GM23338 (cell line): ENCODE measurements around the gene OSBPL3. TPM values are rescaled to one million over a fixed set of nuclear protein-coding genes. Genes with fewer than 3 reads are reported as not detected.

Experiments
- ATAC-seq: fragments of 200-7000 bp; cut with Tn5 transposase; 3 replicates; pipeline ENCODE4 v1.9.1; 2020
- DNase-seq: peaks from one replicate; pipeline ENCODE4 v3.0.0-alpha.2; 2015; ENCODE audit warnings: low spot score
- H2AFZ ChIP-seq: fragments of 200-600 bp; sonication (generic); 2 replicates; pipeline ENCODE4 v1.8.0; 2016; ENCODE audit warnings: antibody characterized with exemption, mild to moderate bottlenecking, moderate library complexity
- H3F3A ChIP-seq: fragments of 200-600 bp; sonication (generic); replicated peaks from 2 replicates; pipeline ENCODE4 v1.8.0; 2017; ENCODE audit warnings: antibody characterized with exemption, mixed run types, low read depth
- H3K27ac ChIP-seq: fragments of 200-600 bp; sonication (generic); 2 replicates; pipeline ENCODE4 v1.6.1; 2016; ENCODE audit warnings: low read depth
- H3K27me3 ChIP-seq: fragments of 200-600 bp; sonication (generic); 2 replicates; pipeline ENCODE4 v1.8.0; 2016; ENCODE audit warnings: mild to moderate bottlenecking, mixed run types, moderate library complexity; ENCODE audit not compliant: insufficient read depth
- H3K36me3 ChIP-seq: fragments of 200-600 bp; sonication (generic); 2 replicates; pipeline ENCODE4 v1.8.0; 2016; ENCODE audit warnings: mild to moderate bottlenecking; ENCODE audit not compliant: insufficient read depth
- H3K4me1 ChIP-seq: fragments of 200-600 bp; sonication (generic); 2 replicates; pipeline ENCODE4 v1.8.0; 2016; ENCODE audit warnings: mild to moderate bottlenecking, moderate library complexity; ENCODE audit not compliant: insufficient read depth
- H3K4me2 ChIP-seq: fragments of 200-600 bp; sonication (generic); 2 replicates; pipeline ENCODE4 v1.7.1; 2017; ENCODE audit warnings: mixed run types
- H3K4me3 ChIP-seq: fragments of 200-600 bp; sonication (generic); 2 replicates; pipeline ENCODE4 v1.6.1; 2016; ENCODE audit warnings: mixed run types
- H3K79me2 ChIP-seq: fragments of 200-600 bp; sonication (generic); replicated peaks from 2 replicates; pipeline ENCODE4 v1.8.0; 2017; ENCODE audit warnings: mild to moderate bottlenecking; ENCODE audit not compliant: insufficient read depth
- H3K9me2 ChIP-seq: fragments of 200-600 bp; sonication (generic); 2 replicates; pipeline ENCODE4 v1.8.0; 2017; ENCODE audit not compliant: insufficient read depth
- H4K20me1 ChIP-seq: fragments of 200-600 bp; sonication (generic); replicated peaks from 2 replicates; pipeline ENCODE4 v1.8.0; 2017; ENCODE audit warnings: mild to moderate bottlenecking; ENCODE audit not compliant: insufficient read depth
- H3K27ac Mint-ChIP-seq: 2 replicates; pipeline ENCODE4 v1.8.0; 2020; ENCODE audit warnings: inconsistent platforms, mild to moderate bottlenecking, moderate library complexity, mixed read lengths
- H3K27me3 Mint-ChIP-seq: 3 replicates; pipeline ENCODE4 v1.8.0; 2022; ENCODE audit warnings: low read depth, mild to moderate bottlenecking, moderate library complexity, mixed read lengths, inconsistent platforms; ENCODE audit not compliant: insufficient read depth, poor library complexity
- H3K36me3 Mint-ChIP-seq: 3 replicates; pipeline ENCODE4 v1.8.0; 2021; ENCODE audit warnings: low read depth, mild to moderate bottlenecking, inconsistent platforms, moderate library complexity, mixed read lengths
- H3K4me1 Mint-ChIP-seq: 3 replicates; pipeline ENCODE4 v1.8.0; 2020; ENCODE audit warnings: mild to moderate bottlenecking, inconsistent platforms, mixed read lengths
- H3K4me3 Mint-ChIP-seq: 3 replicates; pipeline ENCODE4 v1.8.0; 2021; ENCODE audit warnings: moderate library complexity, mild to moderate bottlenecking, inconsistent platforms, mixed read lengths
- H3K9me3 Mint-ChIP-seq: 3 replicates; pipeline ENCODE4 v1.8.0; 2020; ENCODE audit warnings: moderate library complexity, mild to moderate bottlenecking, inconsistent platforms, mixed read lengths
- CREB1 ChIP-seq: fragments of 250-450 bp; sonication (Bioruptor Pico); IDR thresholded peaks from 2 replicates; pipeline ENCODE4 v1.5.0; 2020; ENCODE audit warnings: low read depth, mild to moderate bottlenecking, moderate library complexity
- CTCF ChIP-seq, 2 experiments: fragments of 200-600 bp in 1 of 2; sonication (generic) in 1 of 2; conservative IDR thresholded peaks; 2 replicates each; pipeline versions ENCODE4 v1.5.1 to v1.6.1; 2016 to 2017; ENCODE audit warnings: antibody characterized with exemption in 2 of 2, low read depth in 2 of 2, mild to moderate bottlenecking in 2 of 2, moderate library complexity in 1 of 2
- EZH2phosphoT487 ChIP-seq: fragments of 200-600 bp; sonication (generic); IDR thresholded peaks from one replicate; pipeline ENCODE4 v1.8.1; 2018; ENCODE audit warnings: antibody characterized with exemption; ENCODE audit not compliant: unreplicated experiment
- JUNB ChIP-seq: IDR thresholded peaks from one replicate; pipeline ENCODE4 v1.6.1; 2016; ENCODE audit warnings: antibody characterized with exemption; ENCODE audit not compliant: unreplicated experiment
- NANOG ChIP-seq: IDR thresholded peaks from 2 replicates; pipeline ENCODE4 v1.6.1; 2016; ENCODE audit warnings: antibody characterized with exemption, borderline replicate concordance
- POLR2AphosphoS5 ChIP-seq: IDR thresholded peaks from 2 replicates; pipeline ENCODE4 v1.6.1; 2016; ENCODE audit warnings: antibody characterized with exemption, low read depth
- REST ChIP-seq: IDR thresholded peaks from one replicate; pipeline ENCODE4 v1.6.1; 2018; ENCODE audit warnings: antibody characterized with exemption; ENCODE audit not compliant: unreplicated experiment
- ZNF114 ChIP-seq: fragments of 250-450 bp; sonication (Bioruptor Pico); IDR thresholded peaks from 2 replicates; pipeline ENCODE4 v1.5.0; 2020; ENCODE audit warnings: mild to moderate bottlenecking, moderate library complexity
- ZNF331 ChIP-seq: fragments of 250-450 bp; sonication (Bioruptor Pico); IDR thresholded peaks from 2 replicates; pipeline ENCODE4 v1.5.0; 2020; ENCODE audit warnings: low read depth, mild to moderate bottlenecking, moderate library complexity
- ZNF462 ChIP-seq: fragments of 250-450 bp; sonication (Bioruptor Pico); IDR thresholded peaks from 2 replicates; pipeline ENCODE4 v1.5.0; 2020; ENCODE audit warnings: mild to moderate bottlenecking, moderate library complexity
- polyA plus RNA-seq: library from polyadenylated mRNA; unstranded; fragments of >200 nt; fragmentation: Nextera tagmentation; extraction: Ambion mirVana; gene quantifications from 2 replicates; pipeline ENCODE4 v1.2.1, GENCODE V29; 2016
- total RNA-seq: library from RNA; depleted of rRNA; stranded (reverse); fragments of >200 nt; shearing (Covaris generic); gene quantifications from 2 replicates; pipeline ENCODE4 v1.2.3, GENCODE V29; 2014

OSBPL3 gene
- total and polyA plus RNA-seq, 2 experiments from 2014 or later: 7.2 to 15.7 TPM

- TF ChIP-seq REST (no peak), POLR2AphosphoS5 (no peak), ZNF114 (CRISPR knock-in tag) (no peak)
Observed at GRCh38 chr7:24870766-24871165, 109.2 kb downstream of the OSBPL3 start (continued).

- DNase-seq (no peak), ATAC-seq (no peak)
- no peaks in the 10 kb centered on the region for H3K27me3 Mint-ChIP-seq
- no peaks in the 10 kb centered on the region for H3K36me3 ChIP-seq
- no peak overlapping the region for H3K27ac Mint-ChIP-seq
- H3K36me3 Mint-ChIP-seq: peaks cover 7% of the 10 kb centered on the region; the same call in 1 of the 3 replicates
- H3K27me3 ChIP-seq: no peaks in the 10 kb centered on the region
- H3K9me2 ChIP-seq: no peaks in the 10 kb centered on the region
- H3K4me1 ChIP-seq: peaks cover 19% of the 10 kb centered on the region
- H3K4me1 Mint-ChIP-seq: peaks cover 21% of the 10 kb centered on the region
- no peak overlapping the region for H2AFZ ChIP-seq
- H3K27ac ChIP-seq: no peak overlapping the region
- no peaks in the 10 kb centered on the region for H3F3A ChIP-seq
- no peaks in the 10 kb centered on the region for H4K20me1 ChIP-seq
- no peaks in the 10 kb centered on the region for H3K9me3 Mint-ChIP-seq
- no peak overlapping the region for H3K4me2 ChIP-seq
- no peak overlapping the region for H3K4me3 ChIP-seq
- no peaks in the 10 kb centered on the region for H3K79me2 ChIP-seq
- H3K4me3 Mint-ChIP-seq: no peak overlapping the region
- TF ChIP-seq ZNF114 (CRISPR knock-in tag) (no peak), ZNF462 (CRISPR knock-in tag) (no peak), POLR2AphosphoS5 (no peak), JUNB (no peak), CTCF (conservative IDR thresholded peaks at IDR 0.05; ENCODE audit: low read depth in 2 of 2) (no peak), CREB1 (no peak), ZNF331 (no peak), REST (no peak), EZH2phosphoT487 (no peak), NANOG (no peak)
Observed at GRCh38 chr7:24869572-24869971, 110.4 kb downstream of the OSBPL3 start.
